Astrocyte (in vitro differentiated cells and primary cell): Measurements from ENCODE around the gene TEX14. TPM values are rescaled to one million over a fixed set of nuclear protein-coding genes. Genes with fewer than 3 reads are reported as not detected.

Source experiments
- DNase-seq: peaks from one replicate; pipeline ENCODE4 v3.0.0-alpha.2; 2010; ENCODE audit warnings: low read depth
- FAIRE-seq: peaks from 2 replicates; lab custom pipeline; 2011; peaks lifted over from hg19 to GRCh38; lab: Jason Lieb, UNC
- H2AFZ ChIP-seq: 2 replicates; pipeline ENCODE4 v1.6.0; 2012; ENCODE audit warnings: low read depth, low read length, inconsistent platforms
- H3K27ac ChIP-seq: 2 replicates; pipeline ENCODE4 v1.5.1; 2011; ENCODE audit warnings: low read depth, low read length, inconsistent platforms
- H3K27me3 ChIP-seq: 2 replicates; pipeline ENCODE4 v1.6.0; 2011; ENCODE audit warnings: low read length, inconsistent platforms; ENCODE audit not compliant: insufficient read depth
- H3K36me3 ChIP-seq: 2 replicates; pipeline ENCODE4 v1.5.1; 2011; ENCODE audit warnings: low read length, inconsistent platforms; ENCODE audit not compliant: insufficient read depth
- H3K4me1 ChIP-seq: 2 replicates; pipeline ENCODE4 v1.5.1; 2011; ENCODE audit warnings: low read length, inconsistent platforms; ENCODE audit not compliant: insufficient read depth
- H3K4me2 ChIP-seq: 2 replicates; pipeline ENCODE4 v1.6.0; 2012; ENCODE audit warnings: low read length, inconsistent platforms
- H3K4me3 ChIP-seq: 2 replicates; pipeline ENCODE4 v1.5.1; 2011; ENCODE audit warnings: low read depth, mild to moderate bottlenecking, low read length, inconsistent platforms; ENCODE audit not compliant: insufficient read depth
- H3K79me2 ChIP-seq: 2 replicates; pipeline ENCODE4 v1.6.0; 2012; ENCODE audit warnings: mild to moderate bottlenecking, low read length, inconsistent platforms; ENCODE audit not compliant: insufficient read depth
- H3K9ac ChIP-seq: 2 replicates; pipeline ENCODE4 v1.6.0; 2012; ENCODE audit warnings: mild to moderate bottlenecking, low read length, inconsistent platforms
- H3K9me3 ChIP-seq: 2 replicates; pipeline ENCODE4 v1.5.1; 2012; ENCODE audit warnings: low read depth, mild to moderate bottlenecking, low read length, inconsistent platforms; ENCODE audit not compliant: insufficient read depth
- H4K20me1 ChIP-seq: 2 replicates; pipeline ENCODE4 v1.6.0; 2012; ENCODE audit warnings: low read length, inconsistent platforms; ENCODE audit not compliant: insufficient read depth
- H3K27ac Mint-ChIP-seq: one replicate; pipeline ENCODE4 v1.8.0; 2021; ENCODE audit warnings: mild to moderate bottlenecking, mixed read lengths; ENCODE audit not compliant: unreplicated experiment
- H3K27me3 Mint-ChIP-seq: one replicate; pipeline ENCODE4 v1.8.0; 2021; ENCODE audit warnings: low read depth, mixed read lengths; ENCODE audit not compliant: unreplicated experiment
- H3K36me3 Mint-ChIP-seq: one replicate; pipeline ENCODE4 v1.8.0; 2021; ENCODE audit warnings: low read depth, mixed read lengths; ENCODE audit not compliant: unreplicated experiment
- H3K4me1 Mint-ChIP-seq: one replicate; pipeline ENCODE4 v1.8.0; 2021; ENCODE audit warnings: low read depth, mixed read lengths; ENCODE audit not compliant: unreplicated experiment
- H3K4me3 Mint-ChIP-seq: one replicate; pipeline ENCODE4 v1.8.0; 2021; ENCODE audit warnings: mild to moderate bottlenecking, moderate library complexity, mixed read lengths; ENCODE audit not compliant: unreplicated experiment
- H3K9me3 Mint-ChIP-seq: one replicate; pipeline ENCODE4 v1.8.0; 2021; ENCODE audit warnings: mild to moderate bottlenecking, mixed read lengths; ENCODE audit not compliant: unreplicated experiment
- CTCF ChIP-seq: IDR thresholded peaks from 2 replicates; pipeline ENCODE4 v1.5.1; 2011; ENCODE audit warnings: low read depth, mild to moderate bottlenecking, inconsistent platforms, low read length, moderate library complexity; ENCODE audit not compliant: insufficient read depth
- EZH2 ChIP-seq: IDR thresholded peaks from 2 replicates; pipeline ENCODE4 v1.6.1; 2012; ENCODE audit warnings: mild to moderate bottlenecking, low read length, inconsistent platforms; ENCODE audit not compliant: insufficient read depth
- total RNA-seq: library from RNA; stranded (reverse); gene quantifications from 2 replicates; pipeline ENCODE4 v1.2.1, GENCODE V29; 2021

TEX14 gene
- total RNA-seq, 1 donor from 2014 or later = 0.09 TPM

DNA sequence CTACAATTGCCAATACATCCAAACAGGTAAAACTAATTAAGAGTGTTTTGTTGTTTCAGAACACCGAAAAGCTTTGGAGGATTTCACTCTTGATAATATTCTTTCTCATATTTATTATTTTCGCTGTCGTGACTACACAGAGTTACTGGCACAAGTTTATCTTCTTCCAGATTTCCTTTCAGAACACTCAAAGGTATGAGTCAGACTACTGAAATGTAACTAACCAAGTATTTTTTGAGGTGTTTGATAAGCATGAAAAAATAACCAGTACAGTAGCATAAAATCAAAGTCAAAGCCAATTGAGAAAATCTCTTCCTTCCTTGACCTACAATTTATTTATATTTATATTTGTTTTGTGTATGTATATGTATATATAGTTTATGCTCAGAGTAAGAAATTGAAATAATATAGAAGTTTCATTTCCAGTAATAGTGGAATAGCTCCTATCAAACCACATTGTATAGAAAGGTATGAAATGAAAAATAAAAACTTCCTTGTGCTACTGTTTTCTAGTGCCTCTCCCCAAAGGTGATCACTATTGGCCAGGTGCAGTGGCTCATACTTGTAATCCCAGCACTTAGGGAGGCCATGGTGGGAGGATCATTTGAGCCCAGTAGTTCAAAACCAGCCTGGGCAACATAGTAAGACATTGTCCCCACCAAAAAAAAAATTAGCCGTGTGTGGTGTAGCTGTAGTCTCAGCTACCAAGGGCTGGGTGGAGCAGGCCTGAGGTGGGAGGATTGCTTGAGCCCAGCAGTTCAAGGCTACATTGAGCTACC lies 11.5 kb upstream of the TEX14 start:
- no peaks in the 10 kb centered on the region for H3K36me3 ChIP-seq
- Mint-ChIP-seq H3K27ac (no peak overlapping the region), H3K36me3 (no peaks in the 10 kb centered on the region), H3K4me3 (no peak overlapping the region), H3K27me3 (no peaks in the 10 kb centered on the region), H3K4me1 (peaks cover 7% of the 10 kb centered on the region), H3K9me3 (no peaks in the 10 kb centered on the region)
- H3K27me3 ChIP-seq = no peaks in the 10 kb centered on the region
- H3K79me2 ChIP-seq = no peaks in the 10 kb centered on the region
- H2AFZ ChIP-seq = no peak overlapping the region
- H3K9ac ChIP-seq = peak overlapping the region; percentile 9
- no peaks in the 10 kb centered on the region for H4K20me1 ChIP-seq
- H3K4me2 ChIP-seq = peak overlapping the region; percentile 43
- DNase-seq (peak; percentile 78), FAIRE-seq (no peak)
- TF ChIP-seq EZH2 (no peak), CTCF (no peak)
- H3K27ac ChIP-seq = peak overlapping the region; percentile 32
- peaks cover 11% of the 10 kb centered on the region for H3K4me1 ChIP-seq
- no peak overlapping the region for H3K4me3 ChIP-seq
- no peaks in the 10 kb centered on the region for H3K9me3 ChIP-seq

- H3K4me1 Mint-ChIP-seq = peaks cover 7% of the 10 kb centered on the region
- peak overlapping the region; percentile 75 for H3K27ac Mint-ChIP-seq
Observed at GRCh38 chr17:58702708-58703107, 10.9 kb upstream of the TEX14 start.

More at GRCh38 chr17:58702708-58703107, 10.9 kb upstream of the TEX14 start:
- Histone ChIP-seq H3K9me3 (no peaks in the 10 kb centered on the region), H3K4me1 (peaks cover 11% of the 10 kb centered on the region), H4K20me1 (no peaks in the 10 kb centered on the region), H3K4me2 (peak overlapping the region; percentile 43), H3K9ac (peak overlapping the region; percentile 9), H3K79me2 (no peaks in the 10 kb centered on the region), H2AFZ (no peak overlapping the region), H3K27me3 (no peaks in the 10 kb centered on the region), H3K4me3 (no peak overlapping the region), H3K36me3 (no peaks in the 10 kb centered on the region), H3K27ac (peak overlapping the region; percentile 32)
- no peaks in the 10 kb centered on the region for H3K27me3 Mint-ChIP-seq
- no peak overlapping the region for H3K4me3 Mint-ChIP-seq
- FAIRE-seq = no peak
- H3K36me3 Mint-ChIP-seq = no peaks in the 10 kb centered on the region
- H3K9me3 Mint-ChIP-seq = no peaks in the 10 kb centered on the region
- DNase-seq = no peak
- no peak for TF ChIP-seq EZH2
- TF ChIP-seq CTCF = no peak
